ENCODE results near the gene SIGLEC6.
A peak's percentile ranks its signal among the peaks of the same experiment; 100 is the strongest.
"Not testable (repeated sequence)": the region's sequence is repeated elsewhere in the genome, so short reads cannot be mapped to it uniquely, and the experiment has no call there.

Gene SIGLEC6

GRCh38 chr19:51508059-51508733, 23.3 kb downstream of the SIGLEC6 start:
- DNase-seq = no peak

GRCh38 chr19:51507640-51508058, 23.8 kb downstream of the SIGLEC6 start:
- no peak for DNase-seq

GRCh38 chr19:51507192-51507591, 24.3 kb downstream of the SIGLEC6 start:
- DNase-seq = no peak

GRCh38 chr19:51505904-51506303, 25.6 kb downstream of the SIGLEC6 start:
- no peak for DNase-seq

- DNase-seq = no peak
These were observed 27.6 kb downstream of the SIGLEC6 start for GRCh38 chr19:51503896-51504295.

GRCh38 chr19:51503286-51503817, 28.1 kb downstream of the SIGLEC6 start:
- no peak for DNase-seq

- DNase-seq = no peak
These were observed 29.7 kb downstream of the SIGLEC6 start, which contains the start of gene SIGLEC12 for GRCh38 chr19:51501594-51502263. Gene SIGLEC12 (minus strand): TSS chr19:51501800. CDS start chr19:51501733, 67 bp downstream.

- DNase-seq = not testable (repeated sequence)
These were observed 30.5 kb downstream of the SIGLEC6 start for GRCh38 chr19:51500931-51501330.

- DNase-seq = no peak
These were observed 33.8 kb downstream of the SIGLEC6 start for GRCh38 chr19:51497666-51498065.

GRCh38 chr19:51493776-51494175, 37.7 kb downstream of the SIGLEC6 start:
- no peak for DNase-seq

GRCh38 chr19:51491586-51491985, 39.9 kb downstream of the SIGLEC6 start:
- DNase-seq = no peak

- DNase-seq = no peak
These were observed 40.8 kb downstream of the SIGLEC6 start for GRCh38 chr19:51490676-51491075.

- no peak for DNase-seq
These were observed 42.4 kb downstream of the SIGLEC6 start for GRCh38 chr19:51489113-51489512.

- DNase-seq = no peak
These were observed 43.0 kb downstream of the SIGLEC6 start for GRCh38 chr19:51488491-51488890.

GRCh38 chr19:51485960-51486660, 45.4 kb downstream of the SIGLEC6 start:
- DNase-seq = no peak

- DNase-seq = no peak
These were observed 50.9 kb downstream of the SIGLEC6 start for GRCh38 chr19:51480590-51480989.

- no peak for DNase-seq
These were observed 51.7 kb downstream of the SIGLEC6 start for GRCh38 chr19:51479531-51480331.

- DNase-seq = no peak
These were observed 52.9 kb downstream of the SIGLEC6 start, which contains the start of gene CEACAM18 for GRCh38 chr19:51478381-51479234. Gene CEACAM18 (plus strand): TSS chr19:51478539.

- no peak for DNase-seq
These were observed 54.1 kb downstream of the SIGLEC6 start for GRCh38 chr19:51477344-51477743.

GRCh38 chr19:51476164-51476563, 55.3 kb downstream of the SIGLEC6 start:
- DNase-seq = no peak

- peak; percentile 83 for DNase-seq
These were observed 58.3 kb downstream of the SIGLEC6 start for GRCh38 chr19:51473009-51473707.

All from CD4-positive, alpha-beta T cell treated with Interleukin-6 for 4 hours (primary cell).